Measurements from ENCODE around the gene ZBTB8A. TPM values are rescaled to one million over a fixed set of nuclear protein-coding genes. Genes with fewer than 3 reads are reported as not detected.

ZBTB8A gene
- polyA plus RNA-seq (2013, experiment 1 of 2): 6.2 TPM
- polyA plus RNA-seq (2013, experiment 2 of 2): 6.1 TPM

GRCh38 chr1:32538887-32539583, at the start of gene ZBTB8A:
ZBTB8A (plus strand) TSS chr1:32539427; CDS start chr1:32592932, 53,505 bp downstream.
- H2BK5ac ChIP-seq (ENCODE audit: low read depth, low read length, poor library complexity, severe bottlenecking): no peak within 1 kb of the TSS
- 0% methylated on average over 16 of the region's 33 CpGs for WGBS
- H2BK15ac ChIP-seq (ENCODE audit: low read depth, poor library complexity, severe bottlenecking): no peak within 1 kb of the TSS
- H3K23ac ChIP-seq (ENCODE audit: low read length in 2 of 2): no peak within 1 kb of the TSS
- H2BK120ac ChIP-seq (ENCODE audit: low read depth, low read length): peak within 1 kb of the TSS; percentile 44
- peak within 1 kb of the TSS; percentile 8 to 31 for H2BK12ac ChIP-seq (ENCODE audit: low read length in 2 of 2)
- peak within 1 kb of the TSS; percentile 55 for H4K91ac ChIP-seq (ENCODE audit: low read length)
- peak within 1 kb of the TSS; percentile 72 for H2AFZ ChIP-seq (ENCODE audit: low read depth, low read length)
- peaks cover 2% of the 10 kb centered on the region for H3K4me1 ChIP-seq (ENCODE audit: control insufficient read depth, insufficient read depth, low read depth, low read length)
- peak within 1 kb of the TSS; percentile 76 to 87 for H3K18ac ChIP-seq (ENCODE audit: low read depth in 1 of 2, low read length in 2 of 2)
- H3K14ac ChIP-seq (ENCODE audit: low read length in 2 of 2): no peak within 1 kb of the TSS
- H4K8ac ChIP-seq (ENCODE audit: low read length): peak within 1 kb of the TSS; percentile 67
- H3K27me3 ChIP-seq (ENCODE audit: control insufficient read depth in 1 of 2, insufficient read depth in 1 of 2, low read length in 2 of 2): no peaks in the 10 kb centered on the region
- H3K9ac ChIP-seq (ENCODE audit: low read length): peak within 1 kb of the TSS; percentile 91
- no peak within 1 kb of the TSS for H2AK5ac ChIP-seq (ENCODE audit: low read length, severe bottlenecking)
- DNase-seq: peak; percentile 76
- H3K27ac ChIP-seq (ENCODE audit: low read length, poor library complexity, severe bottlenecking): peak within 1 kb of the TSS; percentile 36
- H3K36me3 ChIP-seq (ENCODE audit: control insufficient read depth in 1 of 2, insufficient read depth in 2 of 2, low read depth in 1 of 2, low read length in 2 of 2): no peaks in the 10 kb centered on the region
- peaks cover 15% of the 10 kb centered on the region for H3K79me1 ChIP-seq (replicated peaks; ENCODE audit: low read length, poor library complexity, severe bottlenecking)
- H3K9me3 ChIP-seq (ENCODE audit: control insufficient read depth, low read length): no peaks in the 10 kb centered on the region
- peak within 1 kb of the TSS; percentile 82 for H3K4me2 ChIP-seq (ENCODE audit: low read length, poor library complexity, severe bottlenecking)
- peak within 1 kb of the TSS; percentile 73 to 83 for H3K4me3 ChIP-seq (ENCODE audit: insufficient read depth in 1 of 2, low read depth in 1 of 2, low read length in 2 of 2)
- no peak within 1 kb of the TSS for H3K4ac ChIP-seq (ENCODE audit: low read depth in 1 of 2, low read length in 2 of 2)

GRCh38 chr1:32489774-32490454, 49.3 kb upstream of the ZBTB8A start:
- Histone ChIP-seq H3K79me1 (replicated peaks; ENCODE audit: low read length, poor library complexity, severe bottlenecking) (no peaks in the 10 kb centered on the region), H3K4me1 (ENCODE audit: control insufficient read depth, insufficient read depth, low read depth, low read length) (no peaks in the 10 kb centered on the region), H3K4me2 (ENCODE audit: low read length, poor library complexity, severe bottlenecking) (no peak overlapping the region), H2BK15ac (ENCODE audit: low read depth, poor library complexity, severe bottlenecking) (no peak overlapping the region), H3K23ac (ENCODE audit: low read length in 2 of 2) (no peak overlapping the region), H2BK120ac (ENCODE audit: low read depth, low read length) (no peak overlapping the region), H3K36me3 (ENCODE audit: control insufficient read depth in 1 of 2, insufficient read depth in 2 of 2, low read depth in 1 of 2, low read length in 2 of 2) (no peaks in the 10 kb centered on the region), H3K9me3 (ENCODE audit: control insufficient read depth, low read length) (no peaks in the 10 kb centered on the region), H3K4ac (ENCODE audit: low read depth in 1 of 2, low read length in 2 of 2) (no peak overlapping the region), H3K27me3 (ENCODE audit: control insufficient read depth in 1 of 2, insufficient read depth in 1 of 2, low read length in 2 of 2) (no peaks in the 10 kb centered on the region), H3K14ac (ENCODE audit: low read length in 2 of 2) (no peak overlapping the region), H2BK5ac (ENCODE audit: low read depth, low read length, poor library complexity, severe bottlenecking) (no peak overlapping the region), H4K91ac (ENCODE audit: low read length) (no peak overlapping the region), H3K18ac (ENCODE audit: low read depth in 1 of 2, low read length in 2 of 2) (no peak overlapping the region), H2AFZ (ENCODE audit: low read depth, low read length) (no peak overlapping the region), H3K27ac (ENCODE audit: low read length, poor library complexity, severe bottlenecking) (no peak overlapping the region), H2BK12ac (ENCODE audit: low read length in 2 of 2) (no peak overlapping the region), H3K4me3 (ENCODE audit: insufficient read depth in 1 of 2, low read depth in 1 of 2, low read length in 2 of 2) (no peak overlapping the region), H3K9ac (ENCODE audit: low read length) (no peak overlapping the region), H2AK5ac (ENCODE audit: low read length, severe bottlenecking) (no peak overlapping the region), H4K8ac (ENCODE audit: low read length) (no peak overlapping the region)
- no peak for DNase-seq
- WGBS: 89% methylated on average over 3 of the region's 3 CpGs

- H2BK120ac ChIP-seq (ENCODE audit: low read depth, low read length): no peak overlapping the region
- H3K79me1 ChIP-seq (replicated peaks; ENCODE audit: low read length, poor library complexity, severe bottlenecking): no peaks in the 10 kb centered on the region
- no peak overlapping the region for H3K14ac ChIP-seq (ENCODE audit: low read length in 2 of 2)
- no peak overlapping the region for H3K9ac ChIP-seq (ENCODE audit: low read length)
- no peak for DNase-seq
- no peak overlapping the region for H2AK5ac ChIP-seq (ENCODE audit: low read length, severe bottlenecking)
- no peak overlapping the region for H4K8ac ChIP-seq (ENCODE audit: low read length)
- H3K4me3 ChIP-seq (ENCODE audit: insufficient read depth in 1 of 2, low read depth in 1 of 2, low read length in 2 of 2): no peak overlapping the region
- H3K23ac ChIP-seq (ENCODE audit: low read length in 2 of 2): no peak overlapping the region
- H3K4me2 ChIP-seq (ENCODE audit: low read length, poor library complexity, severe bottlenecking): no peak overlapping the region
- H2BK12ac ChIP-seq (ENCODE audit: low read length in 2 of 2): no peak overlapping the region
- no peak overlapping the region for H4K91ac ChIP-seq (ENCODE audit: low read length)
- WGBS: 100% methylated on average over 2 of the region's 2 CpGs
- H2BK15ac ChIP-seq (ENCODE audit: low read depth, poor library complexity, severe bottlenecking): no peak overlapping the region
- no peaks in the 10 kb centered on the region for H3K9me3 ChIP-seq (ENCODE audit: control insufficient read depth, low read length)
- no peaks in the 10 kb centered on the region for H3K27me3 ChIP-seq (ENCODE audit: control insufficient read depth in 1 of 2, insufficient read depth in 1 of 2, low read length in 2 of 2)
- H3K4ac ChIP-seq (ENCODE audit: low read depth in 1 of 2, low read length in 2 of 2): no peak overlapping the region
- no peaks in the 10 kb centered on the region for H3K4me1 ChIP-seq (ENCODE audit: control insufficient read depth, insufficient read depth, low read depth, low read length)
- H3K36me3 ChIP-seq (ENCODE audit: control insufficient read depth in 1 of 2, insufficient read depth in 2 of 2, low read depth in 1 of 2, low read length in 2 of 2): no peaks in the 10 kb centered on the region
- H2BK5ac ChIP-seq (ENCODE audit: low read depth, low read length, poor library complexity, severe bottlenecking): no peak overlapping the region
- H3K27ac ChIP-seq (ENCODE audit: low read length, poor library complexity, severe bottlenecking): no peak overlapping the region
- H3K18ac ChIP-seq (ENCODE audit: low read depth in 1 of 2, low read length in 2 of 2): no peak overlapping the region
- H2AFZ ChIP-seq (ENCODE audit: low read depth, low read length): no peak overlapping the region
Measured at GRCh38 chr1:32491386-32491785, 47.8 kb upstream of the ZBTB8A start.

GRCh38 chr1:32494196-32494595, 45.0 kb upstream of the ZBTB8A start:
- DNase-seq: peak; percentile 33
- Histone ChIP-seq H3K18ac (ENCODE audit: low read depth in 1 of 2, low read length in 2 of 2) (no peak overlapping the region), H4K8ac (ENCODE audit: low read length) (no peak overlapping the region), H2BK12ac (ENCODE audit: low read length in 2 of 2) (no peak overlapping the region), H3K9ac (ENCODE audit: low read length) (no peak overlapping the region), H3K14ac (ENCODE audit: low read length in 2 of 2) (no peak overlapping the region), H3K4me2 (ENCODE audit: low read length, poor library complexity, severe bottlenecking) (no peak overlapping the region), H2AK5ac (ENCODE audit: low read length, severe bottlenecking) (no peak overlapping the region), H2BK5ac (ENCODE audit: low read depth, low read length, poor library complexity, severe bottlenecking) (no peak overlapping the region), H3K9me3 (ENCODE audit: control insufficient read depth, low read length) (no peaks in the 10 kb centered on the region), H2BK120ac (ENCODE audit: low read depth, low read length) (no peak overlapping the region), H3K27ac (ENCODE audit: low read length, poor library complexity, severe bottlenecking) (no peak overlapping the region), H3K27me3 (ENCODE audit: control insufficient read depth in 1 of 2, insufficient read depth in 1 of 2, low read length in 2 of 2) (no peaks in the 10 kb centered on the region), H3K23ac (ENCODE audit: low read length in 2 of 2) (no peak overlapping the region), H3K4ac (ENCODE audit: low read depth in 1 of 2, low read length in 2 of 2) (no peak overlapping the region), H4K91ac (ENCODE audit: low read length) (no peak overlapping the region), H2AFZ (ENCODE audit: low read depth, low read length) (no peak overlapping the region), H2BK15ac (ENCODE audit: low read depth, poor library complexity, severe bottlenecking) (no peak overlapping the region), H3K4me3 (ENCODE audit: insufficient read depth in 1 of 2, low read depth in 1 of 2, low read length in 2 of 2) (no peak overlapping the region), H3K4me1 (ENCODE audit: control insufficient read depth, insufficient read depth, low read depth, low read length) (no peaks in the 10 kb centered on the region), H3K79me1 (replicated peaks; ENCODE audit: low read length, poor library complexity, severe bottlenecking) (no peaks in the 10 kb centered on the region), H3K36me3 (ENCODE audit: control insufficient read depth in 1 of 2, insufficient read depth in 2 of 2, low read depth in 1 of 2, low read length in 2 of 2) (no peaks in the 10 kb centered on the region)
- 19% methylated on average over 1 of the region's 1 CpG for WGBS
